GM19043 (cell line): Measurements from ENCODE around the gene GFRA4.

ENCODE experiments used
- ATAC-seq: cut with Tn5 transposase; IDR thresholded peaks from one replicate; pipeline ENCODE4 v1.9.1; 2021; ENCODE audit warnings: low read depth; ENCODE audit not compliant: unreplicated experiment

GFRA4 gene, protein sequence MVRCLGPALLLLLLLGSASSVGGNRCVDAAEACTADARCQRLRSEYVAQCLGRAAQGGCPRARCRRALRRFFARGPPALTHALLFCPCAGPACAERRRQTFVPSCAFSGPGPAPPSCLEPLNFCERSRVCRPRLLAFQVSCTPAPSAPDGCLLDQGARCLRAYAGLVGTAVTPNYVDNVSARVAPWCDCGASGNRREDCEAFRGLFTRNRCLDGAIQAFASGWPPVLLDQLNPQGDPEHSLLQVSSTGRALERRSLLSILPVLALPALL

DNA sequence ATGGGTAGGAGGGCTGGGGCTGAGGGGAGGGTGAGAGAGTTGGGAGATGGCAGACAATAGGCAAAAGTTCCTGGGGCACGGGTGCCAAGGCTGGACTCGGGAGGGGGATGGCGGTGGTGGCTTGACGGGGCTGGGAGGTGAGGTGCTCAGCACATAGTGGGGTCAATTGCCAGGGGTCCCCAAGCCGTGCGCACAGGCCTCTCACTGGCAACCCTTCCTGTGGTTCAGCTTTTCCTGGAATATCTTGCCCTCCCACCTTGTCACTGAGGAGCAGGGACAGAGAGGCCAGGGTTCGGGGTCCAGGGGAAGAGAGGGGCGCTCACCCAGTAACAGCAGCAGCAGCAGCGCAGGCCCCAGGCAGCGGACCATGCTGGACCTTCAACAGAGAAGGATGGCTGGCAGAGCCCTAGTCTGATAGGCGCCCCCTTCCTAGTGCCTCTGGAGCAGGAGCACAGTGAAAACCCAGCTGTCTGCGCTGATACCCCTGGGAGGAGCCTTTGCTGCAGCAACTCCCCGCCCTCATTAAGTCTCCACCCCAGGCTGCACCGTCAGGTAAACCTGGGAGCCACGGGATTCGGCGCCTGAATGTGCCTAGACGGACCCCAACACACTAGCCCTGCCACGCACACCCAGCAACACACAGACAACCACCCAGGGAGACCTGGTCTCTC is at the start of gene GFRA4:
Gene GFRA4 (minus strand): TSS at position 369 of the 671 bp plus-strand sequence. CDS start 0 bp downstream, at position 369.
- ATAC-seq: no peak

DNA sequence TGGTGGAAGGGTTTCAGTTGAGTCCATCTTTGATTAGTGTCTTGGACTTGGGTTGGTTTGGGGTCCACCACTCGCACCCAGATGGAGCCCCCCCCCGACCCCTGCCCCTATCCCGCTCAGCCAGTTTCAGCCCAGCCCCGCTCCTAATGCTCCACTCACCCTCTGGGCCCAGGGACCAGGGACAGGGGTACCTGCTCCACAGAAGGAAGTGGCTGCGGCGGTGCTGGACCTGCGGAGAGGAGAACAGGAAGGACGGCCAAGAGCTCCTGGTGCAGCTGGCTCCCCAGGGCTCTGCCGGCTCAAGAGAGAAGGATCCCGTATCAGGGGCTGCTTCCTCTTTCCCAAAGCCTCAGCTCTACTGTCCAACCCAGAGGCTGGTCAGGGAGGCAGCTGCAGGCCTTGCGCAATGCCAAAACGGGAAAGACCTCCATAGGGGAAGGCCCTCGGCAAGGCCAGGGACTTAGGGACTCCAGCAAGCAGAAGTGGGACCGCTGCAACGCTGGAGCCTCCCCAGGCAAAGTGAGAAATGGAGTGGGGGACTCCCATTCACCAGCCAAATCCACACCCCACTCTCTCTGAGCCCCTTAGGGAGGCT is 49.2 kb upstream of the GFRA4 start, which contains the start of gene SIGLEC1:
Gene SIGLEC1 (minus strand): TSS at position 322 of the 595 bp plus-strand sequence. CDS start 5,472 bp downstream, outside the sequence.
- no peak for ATAC-seq

DNA sequence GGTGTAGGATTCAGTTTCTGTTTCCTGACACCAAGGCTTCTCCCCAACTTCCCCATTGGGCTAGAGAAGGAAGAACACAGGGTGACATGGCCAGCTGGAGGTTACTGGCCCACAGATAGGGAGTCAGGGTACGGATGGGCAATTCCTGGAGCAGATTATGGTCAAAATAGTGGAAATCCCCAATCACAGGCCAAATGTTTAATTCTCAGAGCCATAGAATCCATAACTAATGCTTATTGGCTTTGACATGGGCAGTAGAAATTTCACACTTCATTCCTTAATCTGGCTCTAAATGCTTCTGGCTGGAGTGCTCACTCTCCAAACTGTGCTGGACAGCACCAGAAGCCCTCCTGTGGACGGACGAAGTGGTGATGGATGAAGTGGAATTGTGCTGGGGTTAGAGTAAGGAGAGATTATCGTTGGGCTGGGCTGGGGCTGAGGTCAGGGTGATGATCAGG is 48.3 kb upstream of the GFRA4 start:
- no peak for ATAC-seq

- ATAC-seq: no peak
Measured at GRCh38 chr20:3710703-3711483, 47.7 kb upstream of the GFRA4 start.

DNA sequence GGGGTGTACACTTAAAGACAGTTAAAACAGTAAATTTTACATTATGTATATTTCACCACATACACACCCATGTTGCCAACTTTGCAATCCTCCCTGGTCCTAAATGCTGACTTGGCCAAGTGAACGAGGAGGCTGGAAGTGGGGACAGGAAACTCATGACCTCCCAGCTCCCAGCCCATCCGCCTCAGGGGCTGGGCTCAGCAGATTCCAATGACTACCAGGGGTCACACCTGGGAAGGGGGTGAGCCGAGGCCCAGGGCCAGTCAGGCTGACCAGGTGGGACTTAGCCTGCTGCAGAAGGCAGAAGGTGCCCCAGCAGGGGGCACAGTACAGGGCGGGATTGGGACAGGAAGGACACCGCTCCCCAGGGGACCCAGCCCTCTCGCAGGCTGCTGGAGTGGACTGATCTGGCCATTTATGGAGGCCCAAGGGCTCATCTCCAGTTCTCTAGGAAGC is 46.8 kb upstream of the GFRA4 start:
- no peak for ATAC-seq

- no peak for ATAC-seq
Measured at GRCh38 chr20:3707508-3707899, 44.3 kb upstream of the GFRA4 start.

GRCh38 chr20:3706774-3707507 is 43.7 kb upstream of the GFRA4 start:
- no peak for ATAC-seq

GRCh38 chr20:3705970-3706739 is 43.0 kb upstream of the GFRA4 start:
- no peak for ATAC-seq

DNA sequence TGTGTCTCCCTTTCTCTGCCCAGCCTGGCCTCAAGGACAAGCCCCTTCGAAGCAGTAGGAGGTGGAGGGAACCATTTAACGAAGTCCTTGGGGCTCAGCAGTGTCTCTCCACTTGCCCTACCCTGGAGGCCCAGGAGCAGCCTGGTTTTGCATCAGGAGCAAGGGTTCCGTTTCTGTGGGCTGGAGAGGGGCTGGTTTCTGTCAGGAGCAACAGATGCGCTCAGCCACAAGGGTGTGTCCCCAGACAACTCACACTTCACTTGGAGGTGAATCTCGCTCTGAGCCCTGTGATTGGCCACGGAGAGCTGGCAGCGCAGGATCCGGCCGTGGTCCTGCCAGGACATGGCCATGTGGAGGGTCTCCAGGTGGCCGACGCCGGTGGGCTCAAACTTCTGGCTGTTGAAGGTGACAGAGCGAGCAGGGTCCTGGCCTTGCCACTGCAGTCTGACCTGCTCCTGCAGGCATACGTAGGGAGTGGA is 42.3 kb upstream of the GFRA4 start:
- no peak for ATAC-seq

DNA sequence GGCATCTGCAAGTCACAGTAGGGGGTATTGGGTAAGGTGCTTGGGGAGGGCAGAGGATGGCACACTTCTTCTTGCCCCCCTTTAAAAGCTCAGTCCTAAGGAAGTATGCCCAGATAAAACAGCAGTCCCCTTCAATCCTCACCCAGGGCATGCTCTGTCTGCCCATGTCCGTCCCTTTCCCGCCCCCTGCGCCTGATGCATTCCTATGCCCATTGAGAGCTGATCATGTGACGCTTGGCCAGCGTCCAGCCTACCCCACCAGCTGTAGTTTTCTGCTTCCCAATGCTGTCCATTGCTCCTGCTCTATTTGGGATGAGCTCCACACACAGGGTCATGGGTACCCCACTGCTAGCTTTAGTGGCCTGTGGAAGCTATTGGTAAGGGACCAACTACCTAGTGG is 40.9 kb upstream of the GFRA4 start:
- no peak for ATAC-seq

DNA sequence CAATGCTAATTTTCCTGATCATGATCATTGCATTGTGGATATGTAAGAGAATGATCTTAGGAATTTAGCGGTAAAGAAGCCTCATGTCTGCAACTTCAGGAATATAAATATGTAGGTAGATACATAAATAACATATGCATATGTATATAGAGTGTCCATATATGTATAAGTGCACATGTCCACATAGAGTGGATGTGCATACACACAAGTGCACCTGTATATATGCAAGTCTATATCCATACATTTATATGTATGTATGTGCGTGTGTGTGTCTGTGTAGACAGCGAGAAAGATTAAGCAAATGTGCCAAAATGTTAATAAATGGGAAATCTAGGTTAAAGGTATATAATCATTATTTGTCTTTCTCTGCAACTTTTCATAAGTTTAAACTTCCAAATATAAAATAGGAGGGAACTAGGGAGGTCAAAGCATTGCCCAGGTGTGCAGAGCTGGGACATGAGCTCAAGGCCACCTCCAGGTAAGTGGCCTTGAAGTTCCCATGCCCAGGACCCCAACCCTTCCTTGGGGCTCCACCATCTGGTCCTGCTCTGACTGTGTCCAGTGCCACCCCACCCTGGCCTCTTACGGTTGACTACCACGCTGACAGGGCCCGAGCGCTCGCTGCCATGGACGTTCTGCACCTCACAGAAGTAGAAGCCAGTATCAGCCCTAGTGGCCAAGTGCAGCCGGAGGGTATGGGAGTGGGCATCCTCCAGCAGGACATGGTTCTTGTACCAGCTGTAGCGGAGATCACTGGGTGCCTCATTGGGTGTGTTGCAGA is 39.6 kb upstream of the GFRA4 start:
- no peak for ATAC-seq

DNA sequence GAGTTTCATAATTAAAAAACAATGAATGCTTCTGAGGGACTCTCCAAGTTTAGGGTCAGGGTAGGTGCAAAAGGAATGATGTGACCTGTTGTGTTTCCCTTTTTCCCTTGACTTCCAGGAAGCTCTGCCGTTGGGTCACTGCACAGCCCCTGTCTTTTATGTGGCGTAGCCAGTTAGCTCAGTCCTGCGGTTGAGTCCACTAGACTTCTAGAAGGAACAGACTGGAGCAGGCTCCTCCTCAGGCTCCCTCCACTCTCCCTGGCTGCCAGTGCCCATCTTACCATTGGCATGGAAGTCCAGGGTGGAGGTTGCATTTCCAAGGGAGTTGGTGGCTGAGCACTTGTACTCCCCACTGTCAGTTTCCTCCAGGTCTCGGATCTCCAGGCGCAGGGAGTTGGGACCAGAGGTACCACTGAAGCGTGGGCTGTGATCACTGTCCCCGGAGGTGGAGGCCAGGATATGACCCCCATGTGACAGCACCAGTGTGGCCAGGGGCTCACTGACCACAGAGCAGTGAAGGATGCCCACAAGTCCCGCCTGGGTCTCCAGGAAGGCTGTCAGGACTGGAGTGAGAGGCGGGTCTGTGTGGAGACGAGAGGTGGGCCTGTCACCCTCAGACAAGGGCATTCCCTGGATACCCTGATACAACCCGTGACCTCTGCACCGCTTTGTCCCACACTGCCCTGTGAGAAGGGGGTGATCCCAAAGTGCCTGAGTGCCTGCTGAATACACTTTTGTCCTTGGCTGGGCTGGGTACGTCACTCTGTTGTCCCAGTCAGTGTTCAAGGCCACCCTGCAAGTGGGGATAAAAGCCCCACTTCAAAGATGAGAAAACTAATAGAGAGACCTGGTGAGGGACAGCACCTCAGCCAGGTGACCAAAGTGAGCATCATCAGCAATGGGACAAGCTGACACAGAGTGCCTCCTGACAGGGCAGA is 38.1 kb upstream of the GFRA4 start:
- ATAC-seq: no peak

- ATAC-seq: no peak
Measured at GRCh38 chr20:3699037-3699436, 35.8 kb upstream of the GFRA4 start.

DNA sequence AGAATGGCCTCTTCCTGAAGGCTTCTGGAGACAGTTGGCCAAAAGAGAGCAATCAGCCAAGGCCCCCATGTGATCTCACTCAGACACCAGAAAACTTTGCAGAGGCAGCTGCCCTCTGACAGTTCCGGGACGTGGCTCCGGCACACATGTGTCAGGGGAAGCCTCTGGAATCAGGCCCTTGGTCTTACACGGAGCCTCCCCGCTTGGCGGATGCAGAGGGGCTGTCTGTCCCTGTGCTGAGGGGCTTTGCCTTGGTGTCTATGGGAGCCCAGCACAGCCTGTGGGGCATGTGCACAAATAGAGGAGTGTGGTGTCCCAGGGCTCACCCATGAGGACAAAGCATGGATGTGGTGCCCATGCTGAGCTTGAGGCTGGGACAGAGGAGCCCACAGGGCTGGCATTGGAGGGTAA is 35.4 kb upstream of the GFRA4 start:
- no peak for ATAC-seq

GRCh38 chr20:3697588-3698305 is 34.5 kb upstream of the GFRA4 start:
- no peak for ATAC-seq

DNA sequence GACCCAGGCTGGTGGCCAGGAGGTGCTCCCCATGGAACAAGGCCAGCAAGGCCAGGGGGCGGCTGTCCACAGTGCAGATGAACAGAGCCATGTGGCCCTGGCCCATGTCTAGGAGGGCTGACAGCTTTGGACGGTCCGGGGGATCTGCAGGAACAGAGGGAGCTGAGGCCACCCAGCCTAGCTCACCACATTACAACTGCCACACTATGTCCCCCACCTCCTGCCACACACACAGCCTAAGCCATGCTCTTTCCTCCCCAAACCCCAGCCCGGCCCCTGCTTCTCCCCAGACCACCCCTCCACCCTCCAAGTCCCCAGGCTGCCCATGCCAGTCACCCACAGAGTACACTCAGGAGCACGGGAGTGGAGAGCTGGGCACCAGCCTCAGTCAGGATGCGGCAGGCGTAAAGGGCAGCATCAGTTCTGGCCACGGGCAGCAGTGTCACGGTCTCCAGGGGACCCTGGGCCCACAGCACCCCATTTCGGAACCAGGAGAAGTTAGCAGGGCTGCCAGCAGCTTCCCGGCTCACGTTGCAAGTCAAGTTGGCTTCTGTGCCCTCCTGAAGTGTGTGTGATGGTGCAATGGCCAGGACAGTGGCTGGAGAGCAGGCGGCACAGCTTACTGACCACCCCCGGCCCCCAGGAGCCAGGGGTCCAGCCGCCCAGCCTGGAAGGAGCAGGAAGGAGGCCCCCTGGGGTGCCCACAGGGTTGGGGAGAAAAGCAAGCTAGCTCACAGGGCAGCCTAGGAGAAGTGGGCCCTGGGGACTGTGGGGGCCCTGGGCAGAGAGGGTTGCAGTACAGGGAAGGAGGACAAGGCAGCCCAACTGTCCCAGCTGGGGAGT is 33.8 kb upstream of the GFRA4 start:
- ATAC-seq: no peak
